ENCODE measurements around the gene KCNJ2.

GRCh38 chr17:70144260-70144846 is 25.0 kb upstream of the KCNJ2 start:
- peak; percentile 64 for TF ChIP-seq CTCF (IDR thresholded peaks at IDR 0.05; ENCODE audit: insufficient read depth, low read length, poor library complexity, severe bottlenecking)
- TF ChIP-seq EZH2phosphoT487 (conservative IDR thresholded peaks at IDR 0.05; ENCODE audit: low read length): no peak

Measured in SU-DHL-6 (cell line).